Panc1 (cell line): ENCODE results near the gene CYB5B. TPM values are rescaled to one million over a fixed set of nuclear protein-coding genes. Genes with fewer than 3 reads are reported as not detected.

Experiments
- ATAC-seq: fragments of 200-7000 bp; cut with Tn5 transposase; 2 replicates; pipeline ENCODE4 v1.9.1; 2020; ENCODE audit warnings: mild to moderate bottlenecking, moderate library complexity
- BruUV-seq: library from RNA; stranded (reverse); fragments of 400-500 nt; replicated peaks from 2 replicates; lab custom pipeline; 2021; lab: Mats Ljungman, UMichigan
- CTCF ChIA-PET: fragments of 300-600 bp; sonication (Branson Sonifier 250); formaldehyde crosslinking; loops from one replicate; lab custom pipeline; 2022; ENCODE audit warnings: antibody characterized with exemption; lab: Charles Lee
- POLR2A ChIA-PET: fragments of 300-600 bp; sonication (Branson Sonifier 250); formaldehyde crosslinking; loops from one replicate; lab custom pipeline; 2022; ENCODE audit warnings: antibody characterized with exemption; lab: Charles Lee
- DNase-seq: peaks from one replicate; pipeline ENCODE4 v3.0.0-alpha.2; 2010; ENCODE audit warnings: low read depth, low spot score
- H3K27ac ChIP-seq: 2 replicates; pipeline ENCODE4 v1.5.1; 2011; ENCODE audit warnings: mild to moderate bottlenecking, low read length, inconsistent platforms
- H3K27me3 ChIP-seq: fragments of 200-500 bp; sonication (Bioruptor generic); 2 replicates; pipeline ENCODE4 v1.6.0; 2014; ENCODE audit warnings: low read length, inconsistent platforms; ENCODE audit not compliant: control insufficient read depth, insufficient read depth
- H3K36me3 ChIP-seq: fragments of 200-500 bp; sonication (Bioruptor generic); 2 replicates; pipeline ENCODE4 v1.5.1; 2014; ENCODE audit warnings: inconsistent platforms, mild to moderate bottlenecking, low read length, moderate library complexity; ENCODE audit not compliant: control insufficient read depth, insufficient read depth
- H3K4me1 ChIP-seq: 2 replicates; pipeline ENCODE4 v1.5.1; 2011; ENCODE audit warnings: inconsistent platforms, mild to moderate bottlenecking, low read length, moderate library complexity; ENCODE audit not compliant: control insufficient read depth, insufficient read depth
- H3K4me3 ChIP-seq, 2 experiments: 2 replicates each; pipeline ENCODE4 v1.5.1; 2011 to 2012; ENCODE audit warnings: low read depth in 2 of 2, low read length in 2 of 2, mild to moderate bottlenecking in 2 of 2, inconsistent platforms in 1 of 2, moderate library complexity in 1 of 2
- H3K9me3 ChIP-seq: fragments of 200-500 bp; sonication (Bioruptor generic); 2 replicates; pipeline ENCODE4 v1.5.1; 2014; ENCODE audit warnings: low read depth, mild to moderate bottlenecking, inconsistent platforms, low read length, moderate library complexity; ENCODE audit not compliant: control insufficient read depth, insufficient read depth
- CTCF ChIP-seq: fragments of 450-650 bp; IDR thresholded peaks from 2 replicates; pipeline ENCODE4 v1.5.1; 2017; ENCODE audit warnings: mild to moderate bottlenecking
- POLR2AphosphoS5 ChIP-seq: IDR thresholded peaks from 2 replicates; pipeline ENCODE4 v1.6.1; 2012; ENCODE audit warnings: mild to moderate bottlenecking, low read depth, low read length, moderate library complexity
- REST ChIP-seq, 2 experiments: IDR thresholded peaks; 2 replicates each; pipeline ENCODE4 v1.6.1; 2011 to 2012; ENCODE audit warnings: low read depth in 2 of 2, control low read depth in 1 of 2, low read length in 1 of 2, mild to moderate bottlenecking in 1 of 2, moderate library complexity in 1 of 2; ENCODE audit not compliant: insufficient read depth in 1 of 2
- SIN3A ChIP-seq: IDR thresholded peaks from 2 replicates; pipeline ENCODE4 v1.6.1; 2012; ENCODE audit warnings: low read depth, mild to moderate bottlenecking, low read length, moderate library complexity, borderline replicate concordance; ENCODE audit not compliant: insufficient read depth
- TCF7L2 ChIP-seq: IDR thresholded peaks from 2 replicates; pipeline ENCODE4 v1.6.1; 2011; ENCODE audit warnings: mild to moderate bottlenecking, low read depth, low read length, inconsistent platforms
- in situ Hi-C: cut with HindIII; loops from 2 replicates; pipeline ENCODE4 v1.10.0; 2016; ENCODE audit warnings: low sequenced_read_pairs, low pct_unique_long_range_greater_than_20kb
- intact Hi-C: fragments of 100-400 bp; cut with micrococcal nuclease; formaldehyde crosslinking; loops from one replicate; pipeline ENCODE4 v1.10.0; 2022; ENCODE audit not compliant: unreplicated experiment
- total RNA-seq: library from RNA; stranded (reverse); gene quantifications from one replicate; pipeline ENCODE4 v1.2.1, GENCODE V29; 2021; ENCODE audit not compliant: unreplicated experiment

CYB5B gene
- total RNA-seq, 1 experiment from 2014 or later = 326 TPM

- Histone ChIP-seq H3K9me3 (no peaks in the 10 kb centered on the region), H3K36me3 (peaks cover 3% of the 10 kb centered on the region; the same call in 1 of the 2 replicates), H3K4me3 (no peak overlapping the region), H3K4me1 (peaks cover 33% of the 10 kb centered on the region), H3K27me3 (no peaks in the 10 kb centered on the region), H3K27ac (peak overlapping the region; percentile 48)
- TF ChIP-seq CTCF (no peak), POLR2AphosphoS5 (no peak), REST (IDR thresholded peaks at IDR 0.05; ENCODE audit: insufficient read depth in 1 of 2, low read depth in 2 of 2, low read length in 1 of 2) (no peak), TCF7L2 (no peak), SIN3A (no peak)
- DNase-seq = no peak
- no TSS peak for BruUV-seq
- intact Hi-C loops = loop anchor here (10.0 kb wide), 2 partner anchors 75 to 95 kb away; partner anchors contain the start of gene NFAT5
- 0 out of 2 replicates have a peak, but pooled peaks have one; percentile 32 for ATAC-seq
- POLR2A ChIA-PET = interaction anchor here (0.6 kb wide), 1 partner anchor 42 kb away, joined by 11 read pairs; no protein-coding TSS in a partner anchor
- in situ Hi-C loops = no loop called here
- CTCF ChIA-PET = interaction anchor here (0.6 kb wide), 1 partner anchor 77 kb away, joined by 4 read pairs; no protein-coding TSS in a partner anchor
Observed at GRCh38 chr16:69469807-69470561, 45.6 kb downstream of the CYB5B start.

GRCh38 chr16:69471121-69471520, 46.7 kb downstream of the CYB5B start:
- H3K36me3 ChIP-seq = 0 out of 2 replicates have a peak, but pooled peaks cover 3% of the 10 kb centered on the region
- no peaks in the 10 kb centered on the region for H3K9me3 ChIP-seq
- TF ChIP-seq REST (IDR thresholded peaks at IDR 0.05; ENCODE audit: insufficient read depth in 1 of 2, low read depth in 2 of 2, low read length in 1 of 2) (no peak), TCF7L2 (no peak), CTCF (no peak), SIN3A (no peak), POLR2AphosphoS5 (no peak)
- peaks cover 23% of the 10 kb centered on the region for H3K4me1 ChIP-seq
- intact Hi-C loops = loop anchor here (10.0 kb wide), 2 partner anchors 76 to 94 kb away; partner anchors contain the start of gene NFAT5
- no peaks in the 10 kb centered on the region for H3K27me3 ChIP-seq
- ChIA-PET POLR2A (no interaction called here), CTCF (no interaction called here)
- ATAC-seq (no peak), DNase-seq (no peak)
- in situ Hi-C loops = no loop called here
- BruUV-seq = no TSS peak
- H3K4me3 ChIP-seq = no peak overlapping the region
- H3K27ac ChIP-seq = peak overlapping the region; percentile 58
